A549 (cell line): ENCODE measurements around the gene ADD3. TPM values are rescaled to one million over a fixed set of nuclear protein-coding genes. Genes with fewer than 3 reads are reported as not detected.

Experiments
- ATAC-seq, 2 experiments: fragments of 200-7000 bp in 1 of 2; fragments of >200 bp in 1 of 2; cut with Nextera tagmentation in 1 of 2; cut with Tn5 transposase in 1 of 2; 3 replicates each; pipeline versions ENCODE4 v1.8.0 to v1.9.1; 2018 to 2020; ENCODE audit warnings: mild to moderate bottlenecking in 1 of 2, moderate library complexity in 1 of 2
- CTCF ChIA-PET: fragments of 300-600 bp; sonication (Branson Sonifier 250); formaldehyde crosslinking; extraction: SDS; loops from one replicate; lab custom pipeline; 2021; ENCODE audit warnings: antibody characterized with exemption, inconsistent platforms; lab: Yijun Ruan, JAX
- POLR2A ChIA-PET: fragments of 350-600 bp; formaldehyde crosslinking; extraction: SDS; loops from one replicate; lab custom pipeline; 2021; ENCODE audit warnings: antibody characterized with exemption, inconsistent platforms; lab: Yijun Ruan, JAX
- DNase-seq, 2 experiments: peaks; one replicate each; pipeline versions ENCODE4 v3.0.0 to v3.0.0-alpha.2; 2011 to 2016; ENCODE audit warnings: low read depth in 1 of 2, low spot score in 1 of 2
- FAIRE-seq: peaks from 2 replicates; lab custom pipeline; 2011; peaks lifted over from hg19 to GRCh38; lab: Jason Lieb, UNC
- H3K27ac ChIP-seq, 2 experiments: fragments of >200 bp; sonication (Bioruptor Twin); formaldehyde crosslinking; 3 replicates each; pipeline ENCODE4 v1.5.1; 2016 to 2017
- H3K4me1 ChIP-seq: fragments of >200 bp; sonication (Bioruptor Twin); formaldehyde crosslinking; 3 replicates; pipeline ENCODE4 v1.6.1; 2016
- H3K4me2 ChIP-seq: fragments of >200 bp; sonication (Bioruptor Twin); formaldehyde crosslinking; 3 replicates; pipeline ENCODE4 v1.6.1; 2016
- H3K4me3 ChIP-seq: fragments of >200 bp; sonication (Bioruptor Twin); formaldehyde crosslinking; 3 replicates; pipeline ENCODE4 v1.5.1; 2016
- H3K9me3 ChIP-seq: fragments of >200 bp; sonication (Bioruptor Twin); formaldehyde crosslinking; 3 replicates; pipeline ENCODE4 v1.6.1; 2016
- BHLHE40 ChIP-seq: IDR thresholded peaks from 2 replicates; pipeline ENCODE4 v1.6.1; 2012; ENCODE audit warnings: low read depth, low read length, inconsistent platforms
- CBX8 ChIP-seq: fragments of 200-600 bp; sonication (generic); IDR thresholded peaks from 2 replicates; pipeline ENCODE4 v1.6.1; 2016
- CHD2 ChIP-seq: fragments of 150-350 bp; IDR thresholded peaks from 2 replicates; pipeline ENCODE4 v1.6.1; 2014; ENCODE audit warnings: low read length; ENCODE audit not compliant: partially characterized antibody
- CHD4 ChIP-seq: fragments of 200-600 bp; sonication (generic); IDR thresholded peaks from 2 replicates; pipeline ENCODE4 v1.6.1; 2016; ENCODE audit warnings: antibody characterized with exemption, mild to moderate bottlenecking, borderline replicate concordance
- EP300 ChIP-seq, 2 experiments: fragments of >200 bp; sonication (Bioruptor Twin); formaldehyde crosslinking; IDR thresholded peaks; 2 replicates in 1 of 2; 3 replicates in 1 of 2; pipeline ENCODE4 v1.6.1; 2016 to 2017
- ESRRA ChIP-seq: fragments of 150-350 bp; IDR thresholded peaks from 2 replicates; pipeline ENCODE4 v1.6.1; 2014; ENCODE audit warnings: mild to moderate bottlenecking, low read length, borderline replicate concordance
- FOSB ChIP-seq: fragments of 250-450 bp; sonication (Bioruptor Pico); IDR thresholded peaks from 2 replicates; pipeline ENCODE4 v1.5.0; 2020; ENCODE audit warnings: mild to moderate bottlenecking, moderate library complexity
- FOXS1 ChIP-seq: fragments of 250-450 bp; sonication (Bioruptor Pico); IDR thresholded peaks from 2 replicates; pipeline ENCODE4 v1.5.0; 2020; ENCODE audit warnings: mild to moderate bottlenecking, moderate library complexity
- KDM1A ChIP-seq: fragments of 200-600 bp; sonication (generic); IDR thresholded peaks from 2 replicates; pipeline ENCODE4 v1.6.1; 2016; ENCODE audit warnings: low read depth, mild to moderate bottlenecking
- KDM5A ChIP-seq: fragments of 200-600 bp; sonication (generic); IDR thresholded peaks from 2 replicates; pipeline ENCODE4 v1.6.1; 2016; ENCODE audit warnings: antibody characterized with exemption, mild to moderate bottlenecking
- MAFK ChIP-seq: fragments of 450-650 bp; IDR thresholded peaks from 2 replicates; pipeline ENCODE4 v1.6.1; 2014; ENCODE audit not compliant: partially characterized antibody
- MYC ChIP-seq: IDR thresholded peaks from 2 replicates; pipeline ENCODE4 v1.6.1; 2012; ENCODE audit warnings: mild to moderate bottlenecking, inconsistent platforms, low read length, improper control_type of control experiment, borderline replicate concordance
- RFX5 ChIP-seq: fragments of 450-650 bp; IDR thresholded peaks from 2 replicates; pipeline ENCODE4 v1.7.1; 2014; ENCODE audit warnings: antibody characterized with exemption, mild to moderate bottlenecking, moderate library complexity
- SMC3 ChIP-seq: fragments of >200 bp; sonication (Bioruptor Twin); formaldehyde crosslinking; IDR thresholded peaks from 3 replicates; pipeline ENCODE4 v1.6.1; 2018; ENCODE audit warnings: inconsistent platforms
- ZFP36 ChIP-seq: fragments of 450-650 bp; IDR thresholded peaks from 2 replicates; pipeline ENCODE4 v1.6.1; 2014; ENCODE audit warnings: borderline replicate concordance; ENCODE audit not compliant: partially characterized antibody
- WGBS: methylation state at CpG from one replicate; pipeline ENCODE4 v1.1.6; 2017; ENCODE audit errors: missing lambda C conversion rate; 5-methylcytosine and 5-hydroxymethylcytosine counted together
- polyA plus RNA-seq, 4 experiments: library from polyadenylated mRNA; depleted of rRNA in 3 of 4; stranded (reverse); fragments of >200 nt; fragmentation: RNase III in 1 of 4; extraction: RNeasy Plus Mini Kit Qiagen cat#74134 plus additional on column Dnase treatment in 1 of 4; gene quantifications; 2 replicates in 3 of 4; 3 replicates in 1 of 4; pipeline ENCODE4 v1.2.3, GENCODE V29; 2011 to 2017
- TF ChIP-seq, protein P1 (sequence below): fragments of >200 bp; sonication (Bioruptor Twin); formaldehyde crosslinking; IDR thresholded peaks from 3 replicates; pipeline ENCODE4 v1.6.1; 2016
- TF ChIP-seq, protein P2 (sequence below): fragments of >200 bp; sonication (Bioruptor Twin); formaldehyde crosslinking; IDR thresholded peaks from 2 replicates; pipeline ENCODE4 v1.6.1; 2016
- TF ChIP-seq, protein P3 (sequence below): fragments of 150-350 bp; IDR thresholded peaks from 2 replicates; pipeline ENCODE4 v1.6.1; 2014; ENCODE audit warnings: low read depth, mild to moderate bottlenecking, low read length
- TF ChIP-seq, protein P4 (sequence below): fragments of 450-650 bp; IDR thresholded peaks from 2 replicates; pipeline ENCODE4 v1.6.1; 2014; ENCODE audit warnings: antibody characterized with exemption
- TF ChIP-seq, protein P5 (sequence below): fragments of 250-450 bp; sonication (Bioruptor Pico); IDR thresholded peaks from 2 replicates; pipeline ENCODE4 v1.5.0; 2020; ENCODE audit warnings: low read depth, mild to moderate bottlenecking, moderate library complexity
- TF ChIP-seq, protein P6 (sequence below): IDR thresholded peaks from 2 replicates; pipeline ENCODE4 v1.6.1; 2012
- TF ChIP-seq, protein P7 (sequence below): fragments of 200-600 bp; sonication (generic); IDR thresholded peaks from 2 replicates; pipeline ENCODE4 v1.6.1; 2016; ENCODE audit warnings: antibody characterized with exemption, mild to moderate bottlenecking, moderate library complexity

ADD3 gene
- polyA plus RNA-seq, 2 of the 4 experiments (the other 2 are of a cell fraction) = 9.8 to 48.2 TPM

DNA sequence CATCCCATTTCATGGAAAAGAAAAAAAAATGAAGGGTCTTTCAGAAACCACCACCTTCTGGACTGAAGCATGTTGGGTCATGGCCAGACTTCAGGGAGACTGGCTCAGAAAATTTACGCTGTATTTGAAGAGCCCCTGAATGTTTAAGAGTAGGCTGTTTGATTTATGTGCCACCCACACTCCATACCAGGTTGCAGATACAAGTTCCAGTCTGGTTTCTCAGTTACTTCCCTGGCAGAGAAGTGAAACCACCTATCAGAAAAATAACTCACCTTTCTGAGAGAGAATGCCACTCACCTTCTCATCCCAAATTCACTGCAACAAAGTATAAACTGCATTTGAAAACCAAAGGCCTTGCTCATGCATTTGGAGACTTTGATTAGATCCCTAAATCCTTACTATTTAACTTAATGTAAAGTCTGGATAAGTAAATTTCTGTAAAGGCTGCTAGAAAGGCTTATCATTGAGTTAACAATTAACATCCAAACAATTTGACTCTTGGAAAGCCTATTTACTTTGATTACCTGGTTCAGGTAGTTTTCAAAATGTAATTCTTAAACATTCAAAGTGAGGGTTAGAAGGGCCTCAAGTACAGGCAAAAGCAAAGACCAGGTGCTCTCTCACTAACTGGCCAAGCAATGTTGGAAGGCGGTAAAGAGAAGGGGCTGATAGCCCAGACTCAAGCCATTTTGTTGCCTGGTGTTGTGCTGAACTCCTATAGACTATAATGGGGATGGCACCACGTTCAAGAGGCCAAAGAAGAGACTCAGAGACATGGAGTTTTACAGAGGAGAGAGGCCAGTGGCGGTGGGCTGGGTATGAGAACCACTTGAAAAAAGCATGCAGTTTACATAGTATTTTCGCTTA lies 12.8 kb upstream of the ADD3 start (continued):
- TF ChIP-seq, protein P1, sequence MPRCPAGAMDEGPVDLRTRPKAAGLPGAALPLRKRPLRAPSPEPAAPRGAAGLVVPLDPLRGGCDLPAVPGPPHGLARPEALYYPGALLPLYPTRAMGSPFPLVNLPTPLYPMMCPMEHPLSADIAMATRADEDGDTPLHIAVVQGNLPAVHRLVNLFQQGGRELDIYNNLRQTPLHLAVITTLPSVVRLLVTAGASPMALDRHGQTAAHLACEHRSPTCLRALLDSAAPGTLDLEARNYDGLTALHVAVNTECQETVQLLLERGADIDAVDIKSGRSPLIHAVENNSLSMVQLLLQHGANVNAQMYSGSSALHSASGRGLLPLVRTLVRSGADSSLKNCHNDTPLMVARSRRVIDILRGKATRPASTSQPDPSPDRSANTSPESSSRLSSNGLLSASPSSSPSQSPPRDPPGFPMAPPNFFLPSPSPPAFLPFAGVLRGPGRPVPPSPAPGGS = no peak
- TF ChIP-seq KDM5A (no peak), KDM1A (no peak)
- TF ChIP-seq, protein P2, sequence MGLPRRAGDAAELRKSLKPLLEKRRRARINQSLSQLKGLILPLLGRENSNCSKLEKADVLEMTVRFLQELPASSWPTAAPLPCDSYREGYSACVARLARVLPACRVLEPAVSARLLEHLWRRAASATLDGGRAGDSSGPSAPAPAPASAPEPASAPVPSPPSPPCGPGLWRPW = no peak

DNA sequence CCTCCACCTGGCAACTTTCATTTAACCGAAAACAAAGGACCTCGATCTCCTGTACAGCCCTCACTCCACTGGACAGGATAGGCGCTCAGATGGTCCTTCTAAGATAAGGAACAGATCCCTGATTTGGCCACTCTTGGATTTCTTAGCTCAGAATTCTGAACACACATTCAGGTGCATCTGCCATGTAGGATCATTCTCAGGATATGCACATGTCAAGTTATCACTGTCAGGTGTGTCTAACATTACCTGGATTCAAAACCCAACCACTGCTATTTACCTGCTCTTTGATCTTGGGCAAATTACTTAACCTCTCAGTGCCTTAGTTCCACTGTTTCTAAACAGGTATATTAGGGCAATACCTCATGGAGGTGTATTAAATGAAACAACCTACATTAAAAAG lies 12.2 kb upstream of the ADD3 start:
- no peak for FAIRE-seq
- TF ChIP-seq, protein P3, sequence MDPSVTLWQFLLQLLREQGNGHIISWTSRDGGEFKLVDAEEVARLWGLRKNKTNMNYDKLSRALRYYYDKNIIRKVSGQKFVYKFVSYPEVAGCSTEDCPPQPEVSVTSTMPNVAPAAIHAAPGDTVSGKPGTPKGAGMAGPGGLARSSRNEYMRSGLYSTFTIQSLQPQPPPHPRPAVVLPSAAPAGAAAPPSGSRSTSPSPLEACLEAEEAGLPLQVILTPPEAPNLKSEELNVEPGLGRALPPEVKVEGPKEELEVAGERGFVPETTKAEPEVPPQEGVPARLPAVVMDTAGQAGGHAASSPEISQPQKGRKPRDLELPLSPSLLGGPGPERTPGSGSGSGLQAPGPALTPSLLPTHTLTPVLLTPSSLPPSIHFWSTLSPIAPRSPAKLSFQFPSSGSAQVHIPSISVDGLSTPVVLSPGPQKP = no peak
- TF ChIP-seq EP300 (IDR thresholded peaks at IDR 0.05) (no peak), MAFK (no peak), FOSB (CRISPR knock-in tag) (no peak), RFX5 (no peak), KDM5A (no peak), CHD2 (no peak), CHD4 (no peak), FOXS1 (CRISPR knock-in tag) (no peak), MYC (no peak), ZFP36 (no peak), BHLHE40 (no peak), SMC3 (no peak), CBX8 (no peak), ESRRA (no peak)
- TF ChIP-seq, protein P4, sequence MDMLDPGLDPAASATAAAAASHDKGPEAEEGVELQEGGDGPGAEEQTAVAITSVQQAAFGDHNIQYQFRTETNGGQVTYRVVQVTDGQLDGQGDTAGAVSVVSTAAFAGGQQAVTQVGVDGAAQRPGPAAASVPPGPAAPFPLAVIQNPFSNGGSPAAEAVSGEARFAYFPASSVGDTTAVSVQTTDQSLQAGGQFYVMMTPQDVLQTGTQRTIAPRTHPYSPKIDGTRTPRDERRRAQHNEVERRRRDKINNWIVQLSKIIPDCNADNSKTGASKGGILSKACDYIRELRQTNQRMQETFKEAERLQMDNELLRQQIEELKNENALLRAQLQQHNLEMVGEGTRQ = no peak
- TF ChIP-seq, protein P5, sequence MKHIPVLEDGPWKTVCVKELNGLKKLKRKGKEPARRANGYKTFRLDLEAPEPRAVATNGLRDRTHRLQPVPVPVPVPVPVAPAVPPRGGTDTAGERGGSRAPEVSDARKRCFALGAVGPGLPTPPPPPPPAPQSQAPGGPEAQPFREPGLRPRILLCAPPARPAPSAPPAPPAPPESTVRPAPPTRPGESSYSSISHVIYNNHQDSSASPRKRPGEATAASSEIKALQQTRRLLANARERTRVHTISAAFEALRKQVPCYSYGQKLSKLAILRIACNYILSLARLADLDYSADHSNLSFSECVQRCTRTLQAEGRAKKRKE (CRISPR knock-in tag) = no peak
- TF ChIP-seq, protein P6, sequence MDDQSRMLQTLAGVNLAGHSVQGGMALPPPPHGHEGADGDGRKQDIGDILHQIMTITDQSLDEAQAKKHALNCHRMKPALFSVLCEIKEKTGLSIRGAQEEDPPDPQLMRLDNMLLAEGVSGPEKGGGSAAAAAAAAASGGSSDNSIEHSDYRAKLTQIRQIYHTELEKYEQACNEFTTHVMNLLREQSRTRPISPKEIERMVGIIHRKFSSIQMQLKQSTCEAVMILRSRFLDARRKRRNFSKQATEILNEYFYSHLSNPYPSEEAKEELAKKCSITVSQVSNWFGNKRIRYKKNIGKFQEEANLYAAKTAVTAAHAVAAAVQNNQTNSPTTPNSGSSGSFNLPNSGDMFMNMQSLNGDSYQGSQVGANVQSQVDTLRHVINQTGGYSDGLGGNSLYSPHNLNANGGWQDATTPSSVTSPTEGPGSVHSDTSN = no peak
- TF ChIP-seq, protein P7, sequence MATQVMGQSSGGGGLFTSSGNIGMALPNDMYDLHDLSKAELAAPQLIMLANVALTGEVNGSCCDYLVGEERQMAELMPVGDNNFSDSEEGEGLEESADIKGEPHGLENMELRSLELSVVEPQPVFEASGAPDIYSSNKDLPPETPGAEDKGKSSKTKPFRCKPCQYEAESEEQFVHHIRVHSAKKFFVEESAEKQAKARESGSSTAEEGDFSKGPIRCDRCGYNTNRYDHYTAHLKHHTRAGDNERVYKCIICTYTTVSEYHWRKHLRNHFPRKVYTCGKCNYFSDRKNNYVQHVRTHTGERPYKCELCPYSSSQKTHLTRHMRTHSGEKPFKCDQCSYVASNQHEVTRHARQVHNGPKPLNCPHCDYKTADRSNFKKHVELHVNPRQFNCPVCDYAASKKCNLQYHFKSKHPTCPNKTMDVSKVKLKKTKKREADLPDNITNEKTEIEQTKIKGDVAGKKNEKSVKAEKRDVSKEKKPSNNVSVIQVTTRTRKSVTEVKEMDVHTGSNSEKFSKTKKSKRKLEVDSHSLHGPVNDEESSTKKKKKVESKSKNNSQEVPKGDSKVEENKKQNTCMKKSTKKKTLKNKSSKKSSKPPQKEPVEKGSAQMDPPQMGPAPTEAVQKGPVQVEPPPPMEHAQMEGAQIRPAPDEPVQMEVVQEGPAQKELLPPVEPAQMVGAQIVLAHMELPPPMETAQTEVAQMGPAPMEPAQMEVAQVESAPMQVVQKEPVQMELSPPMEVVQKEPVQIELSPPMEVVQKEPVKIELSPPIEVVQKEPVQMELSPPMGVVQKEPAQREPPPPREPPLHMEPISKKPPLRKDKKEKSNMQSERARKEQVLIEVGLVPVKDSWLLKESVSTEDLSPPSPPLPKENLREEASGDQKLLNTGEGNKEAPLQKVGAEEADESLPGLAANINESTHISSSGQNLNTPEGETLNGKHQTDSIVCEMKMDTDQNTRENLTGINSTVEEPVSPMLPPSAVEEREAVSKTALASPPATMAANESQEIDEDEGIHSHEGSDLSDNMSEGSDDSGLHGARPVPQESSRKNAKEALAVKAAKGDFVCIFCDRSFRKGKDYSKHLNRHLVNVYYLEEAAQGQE = no peak
- TF ChIP-seq, protein P2 = no peak
- TF ChIP-seq, all 56 proteins: peak for 0
- 79% methylated on average over 3 of the region's 3 CpGs for WGBS
- no peak overlapping the region for H3K4me3 ChIP-seq
- H3K4me2 ChIP-seq = no peak overlapping the region
- 0 out of 3 replicates have a peak, but pooled peaks cover 4% of the 10 kb centered on the region for H3K4me1 ChIP-seq
- CTCF ChIA-PET = interaction anchor here (1.0 kb wide), 1 partner anchor 111 kb away, joined by 3 read pairs; no protein-coding TSS in a partner anchor
- H3K27ac ChIP-seq = no peak overlapping the region; a peak in 1 of 6 replicates
- POLR2A ChIA-PET = no interaction called here
- no peak for DNase-seq
- H3K9me3 ChIP-seq = no peaks in the 10 kb centered on the region
- no peak for ATAC-seq
